Astrocyte (in vitro differentiated cells and primary cell): ENCODE data around the gene NT5DC3. TPM values are rescaled to one million over a fixed set of nuclear protein-coding genes. Genes with fewer than 3 reads are reported as not detected.

Experiments
- DNase-seq: peaks from one replicate; pipeline ENCODE4 v3.0.0-alpha.2; 2010; ENCODE audit warnings: low read depth
- FAIRE-seq: peaks from 2 replicates; lab custom pipeline; 2011; peaks lifted over from hg19 to GRCh38; lab: Jason Lieb, UNC
- H2AFZ ChIP-seq: 2 replicates; pipeline ENCODE4 v1.6.0; 2012; ENCODE audit warnings: low read depth, low read length, inconsistent platforms
- H3K27ac ChIP-seq: 2 replicates; pipeline ENCODE4 v1.5.1; 2011; ENCODE audit warnings: low read depth, low read length, inconsistent platforms
- H3K27me3 ChIP-seq: 2 replicates; pipeline ENCODE4 v1.6.0; 2011; ENCODE audit warnings: low read length, inconsistent platforms; ENCODE audit not compliant: insufficient read depth
- H3K36me3 ChIP-seq: 2 replicates; pipeline ENCODE4 v1.5.1; 2011; ENCODE audit warnings: low read length, inconsistent platforms; ENCODE audit not compliant: insufficient read depth
- H3K4me1 ChIP-seq: 2 replicates; pipeline ENCODE4 v1.5.1; 2011; ENCODE audit warnings: low read length, inconsistent platforms; ENCODE audit not compliant: insufficient read depth
- H3K4me2 ChIP-seq: 2 replicates; pipeline ENCODE4 v1.6.0; 2012; ENCODE audit warnings: low read length, inconsistent platforms
- H3K4me3 ChIP-seq: 2 replicates; pipeline ENCODE4 v1.5.1; 2011; ENCODE audit warnings: low read depth, mild to moderate bottlenecking, low read length, inconsistent platforms; ENCODE audit not compliant: insufficient read depth
- H3K79me2 ChIP-seq: 2 replicates; pipeline ENCODE4 v1.6.0; 2012; ENCODE audit warnings: mild to moderate bottlenecking, low read length, inconsistent platforms; ENCODE audit not compliant: insufficient read depth
- H3K9ac ChIP-seq: 2 replicates; pipeline ENCODE4 v1.6.0; 2012; ENCODE audit warnings: mild to moderate bottlenecking, low read length, inconsistent platforms
- H3K9me3 ChIP-seq: 2 replicates; pipeline ENCODE4 v1.5.1; 2012; ENCODE audit warnings: low read depth, mild to moderate bottlenecking, low read length, inconsistent platforms; ENCODE audit not compliant: insufficient read depth
- H4K20me1 ChIP-seq: 2 replicates; pipeline ENCODE4 v1.6.0; 2012; ENCODE audit warnings: low read length, inconsistent platforms; ENCODE audit not compliant: insufficient read depth
- H3K27ac Mint-ChIP-seq: one replicate; pipeline ENCODE4 v1.8.0; 2021; ENCODE audit warnings: mild to moderate bottlenecking, mixed read lengths; ENCODE audit not compliant: unreplicated experiment
- H3K27me3 Mint-ChIP-seq: one replicate; pipeline ENCODE4 v1.8.0; 2021; ENCODE audit warnings: low read depth, mixed read lengths; ENCODE audit not compliant: unreplicated experiment
- H3K36me3 Mint-ChIP-seq: one replicate; pipeline ENCODE4 v1.8.0; 2021; ENCODE audit warnings: low read depth, mixed read lengths; ENCODE audit not compliant: unreplicated experiment
- H3K4me1 Mint-ChIP-seq: one replicate; pipeline ENCODE4 v1.8.0; 2021; ENCODE audit warnings: low read depth, mixed read lengths; ENCODE audit not compliant: unreplicated experiment
- H3K4me3 Mint-ChIP-seq: one replicate; pipeline ENCODE4 v1.8.0; 2021; ENCODE audit warnings: mild to moderate bottlenecking, moderate library complexity, mixed read lengths; ENCODE audit not compliant: unreplicated experiment
- H3K9me3 Mint-ChIP-seq: one replicate; pipeline ENCODE4 v1.8.0; 2021; ENCODE audit warnings: mild to moderate bottlenecking, mixed read lengths; ENCODE audit not compliant: unreplicated experiment
- EZH2 ChIP-seq: IDR thresholded peaks from 2 replicates; pipeline ENCODE4 v1.6.1; 2012; ENCODE audit warnings: mild to moderate bottlenecking, low read length, inconsistent platforms; ENCODE audit not compliant: insufficient read depth
- total RNA-seq: library from RNA; stranded (reverse); gene quantifications from 2 replicates; pipeline ENCODE4 v1.2.1, GENCODE V29; 2021
- TF ChIP-seq, protein P1 (sequence below): IDR thresholded peaks from 2 replicates; pipeline ENCODE4 v1.5.1; 2011; ENCODE audit warnings: low read depth, mild to moderate bottlenecking, inconsistent platforms, low read length, moderate library complexity; ENCODE audit not compliant: insufficient read depth

The NT5DC3 gene
- total RNA-seq, 1 donor from 2014 or later = 13.6 TPM

- Histone ChIP-seq H2AFZ (no peak overlapping the region), H3K27ac (no peak overlapping the region), H3K36me3 (no peaks in the 10 kb centered on the region), H4K20me1 (no peaks in the 10 kb centered on the region), H3K27me3 (no peaks in the 10 kb centered on the region), H3K4me2 (no peak overlapping the region), H3K9me3 (no peaks in the 10 kb centered on the region), H3K4me1 (peaks cover 15% of the 10 kb centered on the region), H3K4me3 (no peak overlapping the region), H3K9ac (no peak overlapping the region), H3K79me2 (no peaks in the 10 kb centered on the region)
- DNase-seq (no peak), FAIRE-seq (no peak)
- Mint-ChIP-seq H3K4me1 (peaks cover 13% of the 10 kb centered on the region), H3K4me3 (no peak overlapping the region), H3K36me3 (no peaks in the 10 kb centered on the region), H3K9me3 (peaks cover 4% of the 10 kb centered on the region), H3K27me3 (peaks cover 10% of the 10 kb centered on the region), H3K27ac (no peak overlapping the region)
- TF ChIP-seq, protein P1, sequence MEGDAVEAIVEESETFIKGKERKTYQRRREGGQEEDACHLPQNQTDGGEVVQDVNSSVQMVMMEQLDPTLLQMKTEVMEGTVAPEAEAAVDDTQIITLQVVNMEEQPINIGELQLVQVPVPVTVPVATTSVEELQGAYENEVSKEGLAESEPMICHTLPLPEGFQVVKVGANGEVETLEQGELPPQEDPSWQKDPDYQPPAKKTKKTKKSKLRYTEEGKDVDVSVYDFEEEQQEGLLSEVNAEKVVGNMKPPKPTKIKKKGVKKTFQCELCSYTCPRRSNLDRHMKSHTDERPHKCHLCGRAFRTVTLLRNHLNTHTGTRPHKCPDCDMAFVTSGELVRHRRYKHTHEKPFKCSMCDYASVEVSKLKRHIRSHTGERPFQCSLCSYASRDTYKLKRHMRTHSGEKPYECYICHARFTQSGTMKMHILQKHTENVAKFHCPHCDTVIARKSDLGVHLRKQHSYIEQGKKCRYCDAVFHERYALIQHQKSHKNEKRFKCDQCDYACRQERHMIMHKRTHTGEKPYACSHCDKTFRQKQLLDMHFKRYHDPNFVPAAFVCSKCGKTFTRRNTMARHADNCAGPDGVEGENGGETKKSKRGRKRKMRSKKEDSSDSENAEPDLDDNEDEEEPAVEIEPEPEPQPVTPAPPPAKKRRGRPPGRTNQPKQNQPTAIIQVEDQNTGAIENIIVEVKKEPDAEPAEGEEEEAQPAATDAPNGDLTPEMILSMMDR = no peak
- no peak for TF ChIP-seq EZH2
Observed at GRCh38 chr12:103846415-103846814, 5.4 kb upstream of the NT5DC3 start.

GRCh38 chr12:103844305-103844704 lies 3.3 kb upstream of the NT5DC3 start:
- Mint-ChIP-seq H3K4me3 (no peak overlapping the region), H3K9me3 (peaks cover 4% of the 10 kb centered on the region), H3K27ac (no peak overlapping the region), H3K36me3 (no peaks in the 10 kb centered on the region), H3K27me3 (peaks cover 10% of the 10 kb centered on the region), H3K4me1 (peaks cover 14% of the 10 kb centered on the region)
- H3K27ac ChIP-seq = no peak overlapping the region
- H3K36me3 ChIP-seq = no peaks in the 10 kb centered on the region
- H3K4me3 ChIP-seq = no peak overlapping the region
- no peaks in the 10 kb centered on the region for H3K9me3 ChIP-seq
- H3K4me1 ChIP-seq = peaks cover 12% of the 10 kb centered on the region
- DNase-seq (no peak), FAIRE-seq (no peak)
- H3K4me2 ChIP-seq = no peak overlapping the region
- no peaks in the 10 kb centered on the region for H3K27me3 ChIP-seq
- no peak overlapping the region for H2AFZ ChIP-seq
- H3K79me2 ChIP-seq = peaks cover 17% of the 10 kb centered on the region
- peaks cover 9% of the 10 kb centered on the region for H4K20me1 ChIP-seq
- no peak for TF ChIP-seq EZH2
- no peak overlapping the region for H3K9ac ChIP-seq

- Histone ChIP-seq H3K27me3 (no peaks in the 10 kb centered on the region), H4K20me1 (peaks cover 26% of the 10 kb centered on the region), H2AFZ (peak overlapping the region; percentile 84), H3K79me2 (peaks cover 41% of the 10 kb centered on the region), H3K36me3 (no peaks in the 10 kb centered on the region), H3K27ac (peak overlapping the region; percentile 58), H3K9me3 (no peaks in the 10 kb centered on the region), H3K4me1 (peaks cover 12% of the 10 kb centered on the region), H3K4me3 (peak overlapping the region; percentile 59), H3K9ac (peak overlapping the region; percentile 70), H3K4me2 (peak overlapping the region; percentile 96)
- Mint-ChIP-seq H3K36me3 (no peaks in the 10 kb centered on the region), H3K4me3 (peak overlapping the region; percentile 90), H3K9me3 (peaks cover 4% of the 10 kb centered on the region), H3K27me3 (peaks cover 6% of the 10 kb centered on the region), H3K27ac (peak overlapping the region; percentile 82), H3K4me1 (peaks cover 14% of the 10 kb centered on the region)
- DNase-seq (peak; percentile 85), FAIRE-seq (no peak)
- TF ChIP-seq, protein P1 = no peak
- no peak for TF ChIP-seq EZH2
Observed at GRCh38 chr12:103841690-103842584, 903 bp upstream of the NT5DC3 start.
